Stimulated activated CD4-positive, alpha-beta T cell treated with anti-CD3 and anti-CD28 coated beads, Interleukin-1b, Interleukin-23, amount 100 ng/mL, for 4 hours (primary cell): ENCODE results near the gene SDHAF3.
"Not testable (repeated sequence)": the region's sequence is repeated elsewhere in the genome, so short reads cannot be mapped to it uniquely, and the experiment has no call there.

Experiments
- DNase-seq, 2 donors: peaks; one replicate each; pipeline ENCODE4 v3.0.0-alpha.2; 2020; ENCODE audit warnings: low read depth in 2 of 2

Gene SDHAF3

DNA sequence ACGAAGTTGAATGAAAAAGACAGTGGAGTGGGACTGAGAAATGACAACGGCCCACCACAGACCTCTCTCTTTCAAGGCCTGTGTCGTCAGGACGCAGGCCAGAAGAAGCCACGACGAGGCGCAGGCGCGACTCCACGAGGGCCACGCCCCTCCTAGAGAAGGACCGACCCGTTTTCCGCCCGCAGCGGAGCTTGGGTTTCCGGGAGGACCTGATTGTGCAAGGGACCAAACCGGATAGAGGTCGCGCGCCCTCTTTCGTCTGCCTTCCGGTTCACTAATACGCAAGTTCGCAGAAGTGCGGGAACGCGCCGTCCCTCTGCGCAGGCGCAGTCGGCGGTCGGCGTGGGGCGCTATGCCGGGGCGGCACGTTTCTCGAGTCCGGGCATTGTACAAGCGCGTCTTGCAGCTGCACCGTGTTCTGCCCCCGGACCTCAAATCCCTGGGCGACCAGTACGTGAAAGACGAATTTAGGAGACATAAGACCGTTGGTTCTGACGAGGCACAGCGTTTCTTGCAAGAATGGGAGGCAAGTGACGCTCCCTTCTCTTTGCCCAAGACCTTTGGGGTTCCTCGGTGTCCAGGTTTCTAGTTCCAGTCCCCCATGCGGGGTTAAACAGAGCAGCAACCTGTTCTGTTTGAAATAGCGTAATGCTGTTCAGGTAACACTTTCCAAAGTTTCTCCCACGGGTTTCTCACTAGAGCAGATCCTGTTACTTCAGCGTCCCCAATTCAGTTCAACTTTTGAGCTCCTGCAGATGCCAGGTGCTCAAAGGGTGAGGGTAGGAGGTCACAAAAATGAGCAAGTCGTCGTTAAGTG lies at the start of gene SDHAF3:
Gene SDHAF3 (plus strand): TSS at position 327 of the 817 bp plus-strand sequence. CDS start 26 bp downstream, at position 353.
- peak; percentile 96 for DNase-seq

- not testable (repeated sequence) for DNase-seq
Measured at GRCh38 chr7:97072025-97072424, 45.5 kb upstream of the SDHAF3 start.

- DNase-seq: no peak
Measured at GRCh38 chr7:97075928-97076327, 41.6 kb upstream of the SDHAF3 start.

GRCh38 chr7:97078023-97078969 lies 39.2 kb upstream of the SDHAF3 start:
- no peak for DNase-seq

DNA sequence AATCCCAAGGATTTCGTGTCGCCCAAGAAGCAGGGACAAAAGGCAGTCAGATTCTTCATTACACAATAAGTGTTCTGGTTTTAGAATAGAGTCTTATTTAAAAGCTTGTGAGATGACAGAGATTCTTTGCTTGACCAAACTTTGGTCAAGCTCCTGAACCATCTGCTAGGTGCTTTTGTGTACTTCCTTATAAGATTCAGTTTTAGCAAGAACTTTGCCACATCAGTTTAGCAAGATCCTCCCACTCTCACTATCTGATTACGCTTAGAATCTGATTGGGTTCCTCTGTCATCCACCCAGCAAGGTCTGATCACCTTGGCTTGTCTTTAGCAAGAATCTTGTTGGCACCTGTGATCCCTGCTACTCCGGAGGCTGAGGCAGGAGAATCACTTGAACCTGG lies 38.2 kb upstream of the SDHAF3 start:
- no peak for DNase-seq

- no peak for DNase-seq
Measured at GRCh38 chr7:97081521-97082300, 35.8 kb upstream of the SDHAF3 start.

DNA sequence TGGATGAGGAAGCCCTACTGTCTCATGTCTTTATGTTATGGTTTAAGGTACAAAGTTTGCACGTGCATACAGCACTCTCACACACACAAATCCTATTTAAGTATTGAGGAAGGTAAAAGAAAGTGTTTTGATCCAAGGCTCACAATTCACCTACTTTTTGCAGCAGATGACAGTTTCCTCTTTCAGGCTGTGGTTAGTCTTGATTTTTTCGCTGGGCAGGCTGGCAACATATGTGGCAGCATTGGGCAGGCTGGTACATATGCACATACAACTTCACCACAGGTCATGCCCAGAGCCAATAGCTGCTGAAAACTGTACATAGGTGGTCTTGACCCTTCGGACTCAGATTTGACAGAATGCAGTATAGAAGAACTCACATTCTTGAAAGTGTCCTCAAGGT lies 29.1 kb upstream of the SDHAF3 start:
- DNase-seq: no peak

- no peak for DNase-seq
Measured at GRCh38 chr7:97089771-97090170, 27.7 kb upstream of the SDHAF3 start.

DNA sequence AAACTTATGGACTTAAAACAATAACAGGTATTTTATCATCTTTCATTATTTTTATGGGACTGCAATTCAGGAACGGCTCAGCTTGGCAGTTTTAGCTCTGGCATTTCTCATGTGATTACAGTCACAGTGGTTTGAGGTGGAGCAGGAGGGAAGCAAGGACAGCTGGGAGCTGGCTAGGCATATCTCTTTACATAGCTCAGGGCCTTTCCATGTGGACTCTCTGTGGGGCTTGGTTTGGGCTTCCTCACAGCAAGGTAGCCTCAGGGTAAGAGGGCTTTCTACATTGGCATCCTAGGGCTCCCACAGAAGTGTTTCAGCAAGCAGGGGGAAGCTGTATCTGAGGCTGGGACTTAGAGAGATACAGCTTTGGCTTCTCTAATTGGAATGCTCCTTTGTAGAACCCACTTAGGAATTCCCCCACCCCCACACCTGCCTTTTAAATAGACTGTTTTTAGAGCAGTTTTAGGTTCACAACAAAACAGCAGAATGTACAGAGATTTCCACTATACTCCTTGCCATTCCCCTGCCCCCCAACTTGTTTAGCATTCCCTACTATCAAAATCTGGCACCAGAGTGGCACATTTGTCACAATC lies 26.6 kb upstream of the SDHAF3 start:
- DNase-seq: no peak

GRCh38 chr7:97094284-97094930 lies 23.1 kb upstream of the SDHAF3 start:
- DNase-seq: no peak

GRCh38 chr7:97096037-97096436 lies 21.5 kb upstream of the SDHAF3 start:
- no peak for DNase-seq

- no peak for DNase-seq
Measured at GRCh38 chr7:97096661-97097060, 20.8 kb upstream of the SDHAF3 start.

- peak; percentile 50 to 61 for DNase-seq
Measured at GRCh38 chr7:97104719-97105238, 12.7 kb upstream of the SDHAF3 start.

DNA sequence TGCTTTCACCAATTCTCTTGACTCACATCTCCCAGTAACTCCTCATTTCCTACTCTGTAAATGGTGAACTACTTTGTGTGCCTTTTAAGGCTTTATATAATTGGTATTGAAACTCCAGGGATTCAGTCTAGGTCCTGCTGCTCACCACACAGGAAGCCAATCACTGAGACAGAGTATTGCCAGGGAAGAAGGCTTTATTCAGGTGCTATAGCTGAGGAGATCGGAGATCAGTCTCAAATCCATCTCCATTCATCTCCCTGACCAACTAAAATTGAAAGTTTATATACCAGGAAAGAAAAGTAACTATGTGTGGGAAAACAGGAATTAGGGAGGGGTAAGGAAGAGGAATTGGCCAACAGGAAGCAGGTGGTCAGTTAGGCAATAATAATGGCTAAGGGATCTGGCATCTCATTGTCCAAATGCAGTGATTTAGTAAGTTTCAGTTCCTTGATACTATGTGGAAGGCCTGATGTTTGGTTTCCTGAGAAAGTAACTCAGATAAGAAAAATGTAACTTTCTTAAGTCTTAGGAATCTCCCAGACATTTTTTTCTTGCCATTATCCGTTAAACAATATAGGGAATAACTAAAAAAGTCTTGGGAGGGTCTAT lies 10.2 kb upstream of the SDHAF3 start:
- no peak for DNase-seq

- DNase-seq: no peak
Measured at GRCh38 chr7:97116308-97116707, 1.2 kb upstream of the SDHAF3 start.

DNA sequence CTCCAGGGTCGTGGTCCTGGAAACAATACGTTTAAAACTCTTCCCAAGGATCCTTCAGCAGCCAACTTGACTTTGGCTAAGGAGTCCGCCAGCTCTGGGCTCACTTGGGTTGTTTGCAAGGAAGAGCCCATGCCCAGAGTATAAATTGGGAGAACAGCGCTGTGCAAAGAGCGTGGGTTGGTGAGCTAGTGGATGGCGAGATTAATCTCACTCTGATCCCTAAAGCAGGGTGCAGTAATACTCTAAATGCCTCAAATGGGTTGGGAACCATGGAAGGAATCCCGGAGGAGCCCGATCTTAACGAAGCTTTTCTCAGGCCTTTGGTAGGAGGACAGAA lies 495 bp upstream of the SDHAF3 start:
- DNase-seq: no peak

DNA sequence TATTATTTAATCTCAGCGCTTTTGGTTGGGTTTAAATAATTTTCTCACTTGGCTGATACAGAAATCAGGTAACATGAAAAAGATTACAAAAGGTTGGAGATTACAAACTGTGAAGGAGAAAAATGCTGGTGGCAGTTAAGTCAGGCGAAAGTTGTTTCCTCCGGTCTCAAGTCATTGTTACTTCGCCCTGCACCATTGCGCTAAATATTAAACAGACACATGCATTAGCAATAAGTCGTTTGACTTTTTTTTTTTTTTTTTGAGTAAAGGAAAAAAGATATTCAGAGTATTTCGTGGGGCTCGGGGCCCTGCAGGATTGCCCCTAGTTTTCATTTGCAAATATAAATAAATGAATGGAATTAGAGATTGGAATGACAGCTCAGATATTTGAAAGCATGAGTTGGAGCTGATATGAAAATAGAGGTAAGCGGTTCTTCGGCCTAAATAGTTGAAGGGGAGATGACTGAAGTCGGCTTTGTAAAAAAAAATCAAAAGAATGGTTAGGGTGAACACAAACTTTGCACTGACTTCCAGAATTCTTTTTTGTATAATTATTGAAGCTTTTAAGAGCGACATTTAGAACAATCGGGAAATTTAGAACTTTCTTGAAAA lies 914 bp downstream of the SDHAF3 start:
- DNase-seq: no peak

GRCh38 chr7:97119747-97120146 lies 2.2 kb downstream of the SDHAF3 start:
- no peak for DNase-seq

DNA sequence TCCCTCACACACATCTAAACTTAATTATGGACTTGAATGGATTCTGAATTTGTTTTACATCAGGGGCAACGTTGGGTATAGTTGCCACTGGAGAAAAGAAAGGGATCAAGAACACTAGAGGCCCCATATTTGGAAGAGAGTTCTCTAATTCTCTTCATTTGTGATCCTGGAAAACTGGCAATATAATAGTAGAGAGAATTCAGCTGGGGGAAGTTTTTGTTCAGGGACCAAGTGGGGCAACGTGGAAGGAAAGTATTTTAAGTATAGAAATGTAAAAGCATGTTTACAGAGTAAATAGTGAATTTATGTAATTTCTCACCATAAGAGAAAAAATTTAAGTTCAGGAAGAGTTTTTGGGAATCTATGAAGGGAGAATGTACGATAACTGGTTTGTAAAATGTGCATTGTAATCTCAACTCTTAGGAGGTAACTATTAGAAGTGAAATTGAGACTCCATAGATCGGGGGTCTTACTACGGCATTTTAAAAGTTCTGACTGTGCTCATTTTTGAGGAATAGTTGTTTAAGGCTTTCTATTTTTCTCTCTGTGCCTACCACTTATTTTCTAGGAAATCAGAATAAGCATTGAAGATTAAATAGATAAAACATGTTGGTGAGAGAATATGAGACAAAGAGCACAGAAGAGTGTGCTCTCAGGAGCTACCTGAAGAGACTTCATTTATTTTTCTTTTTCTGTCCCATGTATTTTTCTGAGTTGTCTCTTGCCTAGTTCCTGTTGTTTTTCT lies 3.4 kb downstream of the SDHAF3 start:
- DNase-seq: no peak
